ENCODE measurements around the gene C11orf52.

GRCh38 chr11:111878385-111878848 lies 40.3 kb upstream of the C11orf52 start:
- TF ChIP-seq POLR2AphosphoS5 (IDR thresholded peaks at IDR 0.05; ENCODE audit: low read depth), result no peak
- no peak for TF ChIP-seq CTCF (IDR thresholded peaks at IDR 0.05; ENCODE audit: insufficient read depth, low read length)

Data from HL-60 (cell line).